HG02798 (cell line): ENCODE results near the gene CENPS.

Experiments
- ATAC-seq: cut with Tn5 transposase; IDR thresholded peaks from one replicate; pipeline ENCODE4 v1.9.1; 2021; ENCODE audit warnings: mild to moderate bottlenecking; ENCODE audit not compliant: unreplicated experiment, poor library complexity

Gene CENPS

DNA sequence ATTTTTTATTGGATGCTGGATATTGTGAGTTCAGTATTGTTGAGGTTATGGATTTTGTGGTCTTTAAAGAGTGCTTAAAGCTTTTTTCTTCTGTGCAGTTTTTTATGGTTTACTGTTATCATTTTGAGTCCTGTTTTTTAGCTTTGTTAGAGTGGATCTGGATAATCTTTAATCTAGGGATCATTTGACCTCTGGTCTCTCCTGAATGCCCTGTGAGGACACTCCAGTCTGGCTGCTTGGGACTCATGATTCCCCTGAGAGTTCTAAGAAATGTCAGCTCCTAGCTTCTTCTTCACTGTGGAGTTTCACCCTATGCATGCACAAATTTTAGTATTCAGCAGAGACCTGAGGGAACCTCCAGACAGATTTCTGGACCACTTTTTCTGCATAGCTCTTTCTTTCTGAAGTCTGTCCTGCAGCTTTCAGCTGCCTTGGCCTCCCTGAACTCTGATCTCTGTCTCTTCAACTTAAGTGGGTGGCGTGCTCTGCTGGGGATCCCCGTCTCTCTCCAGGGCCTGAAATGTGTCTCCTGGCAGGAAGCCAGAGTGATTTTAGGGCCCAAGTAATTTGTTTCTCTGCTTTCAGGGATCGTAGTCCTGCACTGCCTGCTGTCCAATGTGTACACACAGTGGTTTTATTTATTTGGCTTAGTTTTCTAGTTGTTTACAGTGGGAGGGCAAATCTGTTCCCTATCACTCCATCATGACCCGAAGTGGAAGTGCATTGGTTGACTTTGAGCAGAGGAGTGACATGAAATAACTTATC lies 59.2 kb downstream of the CENPS start:
- no peak for ATAC-seq

DNA sequence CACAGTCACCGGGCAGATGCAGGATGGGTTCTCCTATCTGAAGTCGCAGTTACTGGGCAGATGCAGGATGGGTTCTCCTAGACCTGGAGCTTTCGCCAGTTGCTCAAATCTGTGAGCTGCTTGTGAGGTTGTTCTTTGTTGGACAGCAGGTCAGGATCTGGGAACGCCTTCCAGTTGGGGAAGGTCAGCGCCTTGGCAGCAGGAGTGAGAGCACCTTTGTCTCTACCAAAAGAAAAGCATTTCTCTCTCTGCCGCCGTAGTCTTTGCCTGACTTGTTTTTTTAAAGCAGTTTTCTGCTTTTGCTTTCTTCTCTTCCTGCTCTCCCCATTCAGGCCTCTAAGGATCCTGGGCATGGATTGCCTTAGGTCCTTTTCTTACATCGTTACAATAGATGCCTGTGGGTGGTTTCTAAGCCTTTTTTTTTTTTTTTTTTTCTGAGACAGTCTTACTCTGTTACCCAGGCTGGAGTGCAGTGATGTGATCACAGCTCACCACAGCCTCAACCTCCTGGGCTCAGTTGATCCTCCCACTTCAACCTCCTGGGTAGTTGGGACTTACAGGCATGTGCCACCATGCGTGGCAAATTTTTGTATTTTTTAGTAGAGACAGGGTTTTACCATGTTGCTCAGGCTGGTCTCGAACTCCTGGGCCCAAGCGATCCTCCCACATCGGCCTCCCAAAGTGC lies 60.2 kb downstream of the CENPS start:
- no peak for ATAC-seq
